T47D (cell line): ENCODE results near the gene PARP8.
A peak's percentile ranks its signal among the peaks of the same experiment; 100 is the strongest.
"Not testable (repeated sequence)": the region's sequence is repeated elsewhere in the genome, so short reads cannot be mapped to it uniquely, and the experiment has no call there.

ENCODE experiments used
- DNase-seq, 2 experiments: peaks; one replicate each; pipeline versions ENCODE4 v3.0.0 to v3.0.0-alpha.2; 2011 to 2012; ENCODE audit warnings: low read depth in 1 of 2, low spot score in 1 of 2
- JUND ChIP-seq: IDR thresholded peaks from 2 replicates; pipeline ENCODE4 v1.6.1; 2012; ENCODE audit warnings: low read depth
- in situ Hi-C: cut with HindIII; loops from 2 replicates; pipeline ENCODE4 v1.10.0; 2016; ENCODE audit warnings: low sequenced_read_pairs, low pct_unique_long_range_greater_than_20kb

PARP8 gene

GRCh38 chr5:50749181-50749580 is 82.7 kb downstream of the PARP8 start:
- no peak for TF ChIP-seq JUND
- DNase-seq: no peak
- in situ Hi-C loops: no loop called here

GRCh38 chr5:50749873-50750272 is 83.4 kb downstream of the PARP8 start:
- DNase-seq: no peak
- in situ Hi-C loops: no loop called here
- no peak for TF ChIP-seq JUND

GRCh38 chr5:50751064-50751657 is 84.7 kb downstream of the PARP8 start:
- in situ Hi-C loops: no loop called here
- TF ChIP-seq JUND: no peak
- DNase-seq: peak; percentile 35 to 74

- no peak for DNase-seq
- no peak for TF ChIP-seq JUND
- in situ Hi-C loops: no loop called here
These were observed 86.4 kb downstream of the PARP8 start for GRCh38 chr5:50752800-50753199.

- in situ Hi-C loops: no loop called here
- TF ChIP-seq JUND: no peak
- no peak for DNase-seq
These were observed 93.3 kb downstream of the PARP8 start for GRCh38 chr5:50759526-50760270.

- no peak for DNase-seq
- in situ Hi-C loops: no loop called here
- TF ChIP-seq JUND: no peak
These were observed 96.9 kb downstream of the PARP8 start for GRCh38 chr5:50763351-50763750.

GRCh38 chr5:50763846-50764245 is 97.4 kb downstream of the PARP8 start:
- no peak for TF ChIP-seq JUND
- in situ Hi-C loops: no loop called here
- peak in 1 of 2 experiments; percentile 7 for DNase-seq

GRCh38 chr5:50766042-50766441 is 99.6 kb downstream of the PARP8 start:
- DNase-seq: no peak
- in situ Hi-C loops: no loop called here
- TF ChIP-seq JUND: no peak

- no peak for DNase-seq
- in situ Hi-C loops: no loop called here
- no peak for TF ChIP-seq JUND
These were observed 100.0 kb downstream of the PARP8 start for GRCh38 chr5:50766462-50766861.

GRCh38 chr5:50766967-50767366 is 100.5 kb downstream of the PARP8 start:
- in situ Hi-C loops: no loop called here
- TF ChIP-seq JUND: no peak
- no peak for DNase-seq

- no peak for DNase-seq
- in situ Hi-C loops: no loop called here
- TF ChIP-seq JUND: no peak
These were observed 101.2 kb downstream of the PARP8 start for GRCh38 chr5:50767588-50767987.

- no peak for DNase-seq
- in situ Hi-C loops: no loop called here
- TF ChIP-seq JUND: no peak
These were observed 102.2 kb downstream of the PARP8 start for GRCh38 chr5:50768634-50769033.

- no peak for TF ChIP-seq JUND
- in situ Hi-C loops: no loop called here
- DNase-seq: no peak
These were observed 104.0 kb downstream of the PARP8 start for GRCh38 chr5:50770441-50770840.

GRCh38 chr5:50774446-50775175 is 108.2 kb downstream of the PARP8 start:
- in situ Hi-C loops, DNase-seq: not testable (repeated sequence)
